NCI-H1436 treated with DMSO at 0.1 percent for 48 hours (cell line): ENCODE data around the gene RAD51B.
"Not testable (repeated sequence)": the region's sequence is repeated elsewhere in the genome, so short reads cannot be mapped to it uniquely, and the experiment has no call there.

ENCODE experiments used
- DNase-seq: peaks from one replicate; lab custom pipeline; 2025; lab: John Stamatoyannopoulos, UW

Gene RAD51B

GRCh38 chr14:68412505-68413465, 593.2 kb downstream of the RAD51B start:
- DNase-seq = no peak

- DNase-seq = no peak
These were observed 593.9 kb downstream of the RAD51B start for GRCh38 chr14:68413509-68413908.

- no peak for DNase-seq
These were observed 594.5 kb downstream of the RAD51B start for GRCh38 chr14:68414121-68414520.

GRCh38 chr14:68416171-68416570, 596.6 kb downstream of the RAD51B start:
- no peak for DNase-seq

- no peak for DNase-seq
These were observed 597.6 kb downstream of the RAD51B start for GRCh38 chr14:68417009-68417650.

GRCh38 chr14:68418174-68419118, 598.9 kb downstream of the RAD51B start:
- no peak for DNase-seq

- DNase-seq = no peak
These were observed 600.8 kb downstream of the RAD51B start for GRCh38 chr14:68420350-68420749.

- no peak for DNase-seq
These were observed 601.5 kb downstream of the RAD51B start for GRCh38 chr14:68421116-68421515.

- no peak for DNase-seq
These were observed 604.1 kb downstream of the RAD51B start for GRCh38 chr14:68423686-68424085.

- no peak for DNase-seq
These were observed 605.0 kb downstream of the RAD51B start for GRCh38 chr14:68424443-68425172.

GRCh38 chr14:68426661-68427549, 607.3 kb downstream of the RAD51B start:
- DNase-seq = no peak

GRCh38 chr14:68427550-68427890, 607.9 kb downstream of the RAD51B start:
- DNase-seq = no peak

GRCh38 chr14:68428900-68429299, 609.3 kb downstream of the RAD51B start:
- DNase-seq = not testable (repeated sequence)

- DNase-seq = not testable (repeated sequence)
These were observed 614.6 kb downstream of the RAD51B start for GRCh38 chr14:68434173-68434572.

- DNase-seq = not testable (repeated sequence)
These were observed 616.1 kb downstream of the RAD51B start for GRCh38 chr14:68435631-68436030.

GRCh38 chr14:68439676-68440075, 620.1 kb downstream of the RAD51B start:
- no peak for DNase-seq

GRCh38 chr14:68440820-68441219, 621.2 kb downstream of the RAD51B start:
- no peak for DNase-seq

GRCh38 chr14:68441542-68441941, 622.0 kb downstream of the RAD51B start:
- no peak for DNase-seq

- no peak for DNase-seq
These were observed 623.5 kb downstream of the RAD51B start for GRCh38 chr14:68442828-68443629.
